ENCODE data around the gene TNRC6C.
"Not testable (repeated sequence)": the region's sequence is repeated elsewhere in the genome, so short reads cannot be mapped to it uniquely, and the experiment has no call there.

TNRC6C gene

DNA sequence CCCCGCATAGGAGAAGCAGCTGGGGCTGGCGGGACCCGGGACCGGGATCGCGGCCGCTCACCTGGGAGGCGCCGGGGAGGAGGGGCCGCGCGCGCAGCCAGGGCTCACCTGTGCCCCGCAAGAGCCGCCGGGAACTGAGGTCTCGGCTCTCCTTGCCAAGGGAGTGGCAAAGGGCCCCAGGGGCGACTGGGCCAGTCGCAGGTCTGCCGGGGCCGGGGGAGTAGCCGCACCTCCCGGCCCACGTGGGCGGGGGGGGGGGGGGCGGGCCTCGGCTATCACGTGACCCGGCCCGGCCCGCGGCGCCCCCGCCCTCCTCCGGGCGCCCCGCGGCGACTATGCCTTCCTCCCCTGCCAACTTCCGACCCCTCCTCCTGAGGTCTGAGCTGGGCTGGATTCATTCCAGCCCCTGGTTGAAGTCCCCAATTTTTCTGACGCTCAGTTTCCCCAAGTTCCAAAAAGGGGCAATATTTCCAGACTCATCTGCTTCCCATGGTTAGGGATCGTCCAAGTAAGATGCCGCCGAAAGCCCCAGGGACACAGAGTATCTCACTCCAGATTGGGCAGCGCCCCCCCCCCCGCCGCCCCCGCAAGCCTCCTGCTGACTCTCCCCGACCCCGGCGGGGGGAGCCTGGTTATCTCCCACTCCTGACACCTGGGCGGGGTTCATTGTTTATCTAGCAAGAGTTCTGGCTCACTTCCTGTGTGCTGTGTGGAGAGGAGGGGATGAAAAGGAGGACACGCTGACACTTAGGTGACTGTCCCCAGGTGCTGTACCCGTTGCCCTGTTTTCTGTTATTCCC lies 170.2 kb downstream of the TNRC6C start, which contains the start of gene TMC6:
TSS of gene TMC6 (minus strand) at position 205 of the 800 bp plus-strand sequence. CDS start 1,923 bp downstream, outside the sequence.
- no peak for FAIRE-seq

DNA sequence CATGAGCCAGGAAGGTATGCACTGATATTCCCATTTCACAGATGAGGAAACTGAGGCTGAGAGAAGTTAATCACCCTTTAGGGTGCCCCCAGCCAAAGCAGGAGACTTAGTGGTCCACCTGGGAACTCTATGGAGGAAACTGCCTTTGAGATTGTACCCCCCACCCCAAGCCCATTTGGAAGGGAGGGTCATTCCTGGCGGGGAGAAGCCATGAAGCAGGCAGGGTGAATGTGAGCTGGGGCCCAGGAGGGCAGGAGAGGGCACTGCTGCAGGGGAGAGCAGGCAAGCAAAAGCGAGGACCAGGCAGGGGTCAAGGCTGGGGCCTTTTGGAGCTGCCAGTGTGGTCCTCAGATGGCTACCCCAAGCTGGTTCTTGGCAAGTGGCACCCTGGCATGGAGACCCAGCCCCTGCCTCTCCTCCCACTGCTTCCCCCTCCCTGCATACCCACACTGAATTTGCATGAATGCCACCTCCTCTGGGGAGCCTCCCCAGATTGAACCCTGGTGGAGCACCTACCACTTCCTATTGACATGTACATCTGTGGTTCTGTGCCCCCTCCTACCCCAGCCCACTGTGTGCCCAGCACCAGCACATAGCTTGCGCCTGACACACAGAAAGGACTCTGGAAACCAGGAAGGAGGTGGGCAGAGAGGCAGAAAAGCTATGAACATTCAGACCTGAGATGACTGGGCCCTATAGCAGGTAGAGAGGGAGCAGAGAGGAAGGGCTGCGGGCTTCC lies 171.0 kb downstream of the TNRC6C start:
- FAIRE-seq, result no peak

DNA sequence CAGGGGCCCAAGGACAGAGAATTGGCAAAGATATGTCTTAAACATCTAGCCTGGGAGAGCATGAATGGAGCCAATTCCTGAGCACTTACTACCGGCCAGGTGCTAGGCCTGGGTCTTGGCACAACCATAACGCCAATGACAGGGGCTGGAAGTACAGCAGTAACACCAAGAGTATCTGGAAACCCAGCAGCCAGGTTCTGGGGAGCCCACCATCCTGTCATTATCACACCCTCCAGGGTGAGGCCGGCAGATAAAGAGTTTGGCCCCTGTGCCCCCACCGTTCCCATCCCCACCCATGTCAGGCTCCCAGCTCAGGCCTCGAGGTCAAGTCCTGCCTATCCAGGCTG lies 171.6 kb downstream of the TNRC6C start:
- no peak for FAIRE-seq

- no peak for FAIRE-seq
These were observed 172.1 kb downstream of the TNRC6C start, which contains the start of gene TMC8 for GRCh38 chr17:78130437-78131101. Gene TMC8 (plus strand): TSS chr17:78130771. CDS start chr17:78131589, 818 bp downstream.

DNA sequence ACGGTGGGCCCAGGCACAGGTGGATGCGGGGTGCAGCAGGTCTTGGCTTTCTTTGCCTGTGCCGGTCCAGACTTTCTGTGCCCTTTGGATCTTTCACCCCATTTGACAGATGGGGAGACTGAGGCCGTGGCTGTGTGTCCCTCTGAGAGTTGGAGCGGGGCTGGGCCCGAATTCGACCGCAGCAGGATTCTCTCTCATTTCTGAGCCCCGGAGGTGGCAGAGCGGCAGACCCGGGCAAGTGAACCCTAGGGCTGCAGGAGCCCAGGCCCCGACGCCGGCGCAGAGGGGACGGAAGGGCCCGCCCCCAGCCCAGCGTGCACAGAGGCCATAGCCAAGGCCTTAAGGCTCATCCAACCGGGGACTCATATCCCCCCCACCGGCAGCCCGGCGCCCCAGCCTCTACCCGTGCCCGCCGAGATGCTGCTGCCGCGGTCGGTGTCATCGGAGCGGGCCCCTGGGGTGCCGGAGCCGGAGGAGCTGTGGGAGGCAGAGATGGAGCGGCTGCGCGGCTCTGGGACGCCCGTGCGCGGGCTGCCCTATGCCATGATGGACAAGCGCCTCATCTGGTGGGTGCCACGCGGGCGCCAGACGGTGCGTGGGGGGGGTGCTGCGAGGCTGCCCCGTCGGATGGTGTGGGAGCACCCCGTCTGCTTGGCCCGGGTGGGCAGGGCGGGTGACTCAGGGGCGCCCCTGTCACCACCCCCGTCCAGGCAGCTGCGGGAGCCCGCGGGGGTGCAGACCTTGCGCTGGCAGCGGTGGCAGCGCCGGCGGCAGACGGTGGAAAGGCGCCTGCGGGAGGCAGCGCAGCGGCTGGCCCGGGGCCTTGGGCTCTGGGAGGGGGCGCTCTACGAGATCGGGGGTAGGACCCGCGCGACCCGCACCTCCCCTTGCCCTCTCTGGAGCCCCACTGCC lies 172.9 kb downstream of the TNRC6C start:
- no peak for FAIRE-seq

GRCh38 chr17:78132084-78132676 lies 173.7 kb downstream of the TNRC6C start:
- FAIRE-seq, result no peak

GRCh38 chr17:78132767-78133178 lies 174.3 kb downstream of the TNRC6C start:
- FAIRE-seq, result no peak

- FAIRE-seq, result no peak
These were observed 174.9 kb downstream of the TNRC6C start for GRCh38 chr17:78133179-78133951.

DNA sequence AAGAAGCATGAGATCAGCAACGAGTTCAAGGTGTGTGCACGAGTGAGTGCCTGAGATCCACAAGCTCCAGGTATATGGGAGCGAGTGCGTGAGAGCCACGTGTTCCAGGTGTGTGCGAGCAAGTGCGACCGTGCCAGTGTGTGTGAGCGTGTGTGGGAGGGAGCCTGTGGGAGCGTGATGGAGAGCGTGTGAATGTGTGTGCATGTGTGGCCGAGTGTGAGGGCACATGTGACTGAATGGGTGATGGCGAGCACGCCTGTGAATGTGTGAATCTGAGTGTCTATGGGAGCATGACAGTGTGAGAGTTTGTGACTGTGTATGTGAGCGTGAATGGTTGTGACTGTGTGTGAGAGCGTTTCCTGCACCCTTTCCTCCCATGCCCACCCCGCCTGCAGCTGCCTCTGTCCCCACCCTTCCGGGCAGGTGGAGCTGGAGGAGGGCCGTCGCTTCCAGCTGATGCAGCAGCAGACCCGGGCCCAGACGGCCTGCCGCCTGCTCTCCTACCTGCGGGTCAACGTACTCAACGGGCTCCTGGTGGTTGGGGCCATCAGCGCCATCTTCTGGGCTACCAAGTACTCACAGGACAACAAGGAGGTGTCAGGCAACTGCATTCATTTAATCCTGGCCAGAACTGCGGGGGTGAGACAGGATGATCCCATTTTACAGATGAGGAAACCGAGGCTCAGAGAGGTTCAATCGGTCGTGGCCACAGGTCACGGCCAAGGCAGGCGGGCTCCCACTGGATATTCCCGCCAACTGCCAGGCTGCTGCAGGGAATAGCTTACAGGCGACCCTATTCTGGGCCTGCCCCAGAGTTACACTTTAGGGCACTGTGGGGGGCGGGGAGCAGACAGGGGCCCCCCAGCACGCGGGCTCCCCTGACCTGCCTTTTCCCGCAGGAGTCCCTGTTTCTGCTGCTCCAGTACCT lies 175.7 kb downstream of the TNRC6C start:
- FAIRE-seq, result no peak

DNA sequence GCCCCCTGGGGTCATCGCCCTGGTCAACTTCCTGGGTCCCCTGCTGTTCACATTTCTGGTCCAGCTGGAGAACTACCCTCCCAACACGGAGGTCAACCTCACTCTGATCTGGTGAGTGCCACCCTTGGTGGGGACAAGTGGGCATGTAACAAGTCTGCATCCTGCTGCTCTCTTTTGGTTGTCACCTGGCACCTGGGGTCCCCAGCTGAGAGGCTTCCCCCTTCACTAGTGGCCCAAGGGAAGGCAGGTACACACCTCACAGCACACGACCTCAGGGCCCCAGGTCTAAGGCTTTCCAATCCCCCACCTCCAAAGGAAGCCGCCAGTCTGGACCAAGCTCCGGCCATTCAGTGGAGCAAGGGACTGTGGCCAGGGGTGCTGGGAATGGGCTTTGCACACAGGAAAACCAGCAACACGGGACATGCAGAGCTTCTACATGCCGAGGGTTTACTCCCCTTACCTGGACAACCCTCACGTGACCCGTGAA lies 176.4 kb downstream of the TNRC6C start:
- no peak for FAIRE-seq

- FAIRE-seq, result no peak
These were observed 177.5 kb downstream of the TNRC6C start for GRCh38 chr17:78135858-78136500.

- FAIRE-seq, result no peak
These were observed 179.1 kb downstream of the TNRC6C start for GRCh38 chr17:78137392-78138203.

- FAIRE-seq, result no peak
These were observed 179.9 kb downstream of the TNRC6C start for GRCh38 chr17:78138204-78139060.

DNA sequence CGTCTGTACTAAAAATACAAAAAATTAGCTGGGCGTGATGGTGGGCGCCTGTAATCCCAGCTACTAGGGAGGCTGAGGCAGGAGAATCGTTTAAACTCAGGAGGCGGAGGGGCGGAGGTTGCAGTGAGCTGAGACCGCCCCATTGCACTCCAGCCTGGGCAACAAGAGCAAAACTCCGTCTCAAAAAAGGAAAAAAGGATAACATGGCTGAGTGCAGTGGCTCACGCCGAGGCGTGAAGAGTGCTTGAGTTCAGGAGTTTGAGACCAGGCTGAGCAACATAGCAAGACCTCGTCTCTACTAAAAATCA lies 181.3 kb downstream of the TNRC6C start:
- FAIRE-seq, result not testable (repeated sequence)

- FAIRE-seq, result no peak
These were observed 181.9 kb downstream of the TNRC6C start for GRCh38 chr17:78140169-78141051.

- no peak for FAIRE-seq
These were observed 183.1 kb downstream of the TNRC6C start for GRCh38 chr17:78141437-78142118.
